Muscle of arm (tissue), 12 donors: ENCODE measurements around the gene INCENP. TPM values are rescaled to one million over a fixed set of nuclear protein-coding genes. Genes with fewer than 3 reads are reported as not detected.
"Not testable (repeated sequence)": the region's sequence is repeated elsewhere in the genome, so short reads cannot be mapped to it uniquely, and the experiment has no call there.

Experiments used
- DNase-seq: peaks from one replicate; pipeline ENCODE4 v3.0.0-alpha.2; 2013
- polyA plus RNA-seq, 12 donors: library from polyadenylated mRNA; unstranded; fragments of 120-200 nt; gene quantifications; one replicate each; pipeline ENCODE4 v1.2.1, GENCODE V29; 2013; ENCODE audit not compliant: insufficient read length in 12 of 12

Gene INCENP
- polyA plus RNA-seq, 12 donors, result 13.3 to 28.5 (median 17.0) TPM; not detected in 1

GRCh38 chr11:62169448-62169847 is 45.6 kb downstream of the INCENP start:
- no peak for DNase-seq

DNA sequence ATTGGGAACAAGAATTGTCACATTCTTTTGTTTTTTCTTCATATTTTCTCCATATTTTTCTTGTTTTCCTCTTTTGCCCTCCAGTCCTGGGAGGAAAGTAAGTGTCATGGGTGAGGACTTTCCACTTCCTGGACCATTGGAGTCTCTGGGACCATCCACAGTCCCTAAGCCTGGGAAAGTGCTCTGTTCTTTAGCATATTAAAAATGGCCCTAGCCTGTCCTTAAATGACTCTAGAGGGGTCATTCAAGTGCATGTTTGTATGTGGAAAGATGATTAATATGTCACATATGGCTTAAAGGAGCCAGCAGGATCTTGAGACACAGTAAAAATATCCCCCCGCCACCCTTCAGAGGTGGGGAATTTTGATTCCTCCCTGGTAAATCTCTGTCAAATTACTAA is 46.1 kb downstream of the INCENP start:
- no peak for DNase-seq

DNA sequence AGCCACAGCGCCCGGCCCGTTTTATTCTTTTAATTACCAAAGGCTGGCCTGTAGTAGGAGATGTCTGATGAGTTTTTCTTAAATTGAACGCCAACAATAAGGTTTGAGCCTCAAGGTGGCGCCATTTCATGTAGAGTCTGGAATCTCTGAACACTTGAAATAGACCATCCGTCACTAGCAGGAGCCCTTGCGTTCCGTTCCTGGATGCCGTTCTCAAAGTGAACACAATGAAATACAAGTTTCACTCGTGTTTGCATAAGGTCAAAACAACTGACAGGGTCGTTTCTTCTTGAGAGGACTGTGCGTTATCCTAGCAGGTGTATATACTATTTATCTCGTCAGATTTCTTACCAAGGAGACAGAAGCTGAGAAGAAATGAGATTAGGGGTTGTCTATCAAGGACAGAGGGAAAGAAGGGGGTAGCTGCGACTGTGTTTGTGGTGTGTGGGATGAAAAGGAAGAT is 47.5 kb downstream of the INCENP start:
- DNase-seq, result peak; percentile 73

- DNase-seq, result no peak
Observed at GRCh38 chr11:62172294-62172693, 48.5 kb downstream of the INCENP start.

GRCh38 chr11:62176766-62177165 is 53.0 kb downstream of the INCENP start:
- no peak for DNase-seq

GRCh38 chr11:62179995-62180394 is 56.2 kb downstream of the INCENP start:
- DNase-seq, result no peak

DNA sequence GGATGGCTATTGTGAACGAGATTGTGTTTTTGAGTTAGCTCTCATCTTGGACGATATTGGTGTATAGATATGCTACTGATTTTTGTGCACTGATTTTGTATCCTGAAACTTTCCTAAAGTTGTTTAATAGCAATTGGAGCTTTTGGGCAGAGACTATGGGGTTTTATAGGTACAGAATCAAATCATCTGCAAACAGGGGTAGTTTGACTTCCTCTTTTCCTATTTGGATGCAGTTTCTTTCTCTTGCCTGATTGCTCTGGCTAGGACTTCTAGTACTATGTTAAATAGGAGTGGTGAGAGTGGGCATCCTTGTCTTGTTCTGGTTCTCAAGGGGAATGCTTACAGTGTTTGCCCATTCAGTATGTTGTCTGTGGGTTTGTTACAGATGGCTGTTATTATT is 57.3 kb downstream of the INCENP start:
- DNase-seq, result no peak

DNA sequence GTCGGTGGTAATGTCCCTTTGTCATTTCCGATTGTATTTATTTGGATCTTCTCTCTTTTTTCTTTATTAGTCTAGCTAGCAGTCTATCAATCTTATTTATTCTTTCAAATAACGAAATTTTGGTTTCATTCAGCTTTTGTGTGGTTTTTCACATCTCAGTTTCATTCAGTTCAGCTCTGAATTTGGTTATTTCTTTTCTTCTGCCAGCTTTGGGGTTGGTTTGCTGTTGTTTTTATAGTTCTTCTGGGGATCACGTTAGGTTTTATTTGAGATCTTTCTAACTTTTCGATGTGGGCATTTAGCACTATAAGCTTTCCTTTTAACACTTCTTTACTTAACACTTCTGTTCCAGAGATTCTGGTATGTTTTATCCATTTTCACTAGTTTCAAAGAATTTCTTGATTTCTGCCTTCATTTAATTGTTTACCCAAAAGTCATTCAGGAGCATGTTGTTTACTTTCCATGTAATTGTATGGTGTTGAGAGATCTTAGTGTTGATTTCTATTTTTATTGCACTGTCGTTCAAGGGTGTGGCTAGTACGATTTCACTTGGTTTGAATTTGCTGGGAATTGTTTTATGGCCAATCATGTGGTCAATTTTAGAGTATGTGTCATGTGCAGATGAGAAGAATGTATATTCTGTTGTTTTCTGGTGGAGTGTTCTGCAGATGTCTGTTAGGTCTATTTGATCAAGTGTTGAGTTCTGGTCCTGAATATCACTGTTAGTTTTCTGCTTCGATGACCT is 58.5 kb downstream of the INCENP start:
- no peak for DNase-seq

DNA sequence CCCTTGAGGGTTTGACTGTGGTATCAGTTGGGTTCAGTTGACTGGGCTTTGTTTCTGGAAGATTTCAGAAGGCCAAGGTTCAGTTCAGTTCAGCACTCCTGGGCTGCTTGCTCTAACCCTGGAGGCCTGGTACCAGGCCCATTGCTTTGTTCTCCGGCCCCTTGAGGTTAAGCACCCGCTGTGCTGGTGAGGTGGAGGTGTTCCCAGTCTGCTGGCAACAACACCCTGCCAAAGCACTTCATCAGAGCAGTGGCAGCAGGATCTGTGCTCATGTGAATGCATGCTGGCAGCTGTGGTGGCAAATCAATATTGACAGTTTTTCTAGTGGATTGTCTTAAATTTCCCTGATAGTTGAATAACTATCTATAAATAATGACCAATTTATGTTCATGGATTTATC is 62.4 kb downstream of the INCENP start:
- DNase-seq, result no peak

DNA sequence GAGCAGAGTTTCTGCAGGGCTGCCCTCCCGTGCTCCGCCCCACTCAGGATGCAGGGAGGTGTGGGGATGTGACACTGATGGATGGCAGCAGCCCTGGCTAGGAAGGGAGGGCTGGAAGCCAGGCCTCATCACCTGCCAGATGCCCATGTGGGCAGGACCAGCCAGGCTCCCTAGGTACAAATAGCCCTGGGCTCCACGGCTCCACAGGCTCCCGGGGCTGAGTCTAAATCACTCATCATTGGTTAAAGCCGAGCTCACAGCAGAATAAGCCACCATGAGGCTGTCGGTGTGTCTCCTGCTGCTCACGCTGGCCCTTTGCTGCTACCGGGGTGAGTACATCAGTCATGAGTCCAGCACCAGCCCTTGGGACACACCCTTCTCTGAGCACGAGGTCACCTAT is 66.2 kb downstream of the INCENP start, which contains the start of gene SCGB1D1:
Gene SCGB1D1, plus strand, starts transcription at position 206 of the 400 bp plus-strand sequence. Its CDS starts 69 bp downstream, at position 275.
- no peak for DNase-seq

DNA sequence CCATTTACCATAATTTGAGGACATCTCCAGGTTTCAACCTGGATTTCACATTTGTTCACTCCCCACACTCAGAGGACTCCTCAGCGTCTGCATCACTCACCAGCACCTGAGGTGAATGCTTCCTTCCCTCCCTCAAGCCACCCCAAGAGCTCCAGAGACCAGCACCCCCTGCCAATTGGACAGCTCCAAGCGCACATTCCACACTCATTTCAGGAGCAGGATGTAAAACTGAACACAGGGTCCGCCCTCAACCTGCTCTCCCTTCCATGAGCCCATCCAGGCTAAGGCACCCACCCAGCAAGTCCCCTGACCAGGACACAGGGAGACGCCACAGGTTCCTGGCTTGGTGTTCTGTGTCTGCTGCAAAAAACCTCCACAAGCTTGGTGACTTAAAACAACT is 70.1 kb downstream of the INCENP start:
- no peak for DNase-seq

DNA sequence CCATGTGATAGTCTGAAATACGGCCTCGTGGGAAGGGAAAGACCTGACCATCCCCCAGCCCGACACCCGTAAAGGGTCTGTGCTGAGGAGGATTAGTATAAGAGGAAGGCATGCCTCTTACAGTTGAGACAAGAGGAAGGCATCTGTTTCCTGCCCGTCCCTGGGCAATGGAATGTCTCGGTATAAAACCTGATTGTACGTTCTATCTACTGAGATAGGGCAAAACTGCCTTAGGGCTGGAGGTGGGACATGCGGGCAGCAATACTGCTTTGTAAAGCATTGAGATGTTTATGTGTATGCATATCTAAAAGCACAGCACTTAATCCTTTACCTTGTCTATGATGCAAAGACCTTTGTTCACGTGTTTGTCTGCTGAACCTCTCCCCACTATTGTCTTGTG is 71.2 kb downstream of the INCENP start:
- DNase-seq, result not testable (repeated sequence)

- no peak for DNase-seq
Observed at GRCh38 chr11:62195945-62196344, 72.1 kb downstream of the INCENP start.

GRCh38 chr11:62197400-62197799 is 73.6 kb downstream of the INCENP start:
- not testable (repeated sequence) for DNase-seq

DNA sequence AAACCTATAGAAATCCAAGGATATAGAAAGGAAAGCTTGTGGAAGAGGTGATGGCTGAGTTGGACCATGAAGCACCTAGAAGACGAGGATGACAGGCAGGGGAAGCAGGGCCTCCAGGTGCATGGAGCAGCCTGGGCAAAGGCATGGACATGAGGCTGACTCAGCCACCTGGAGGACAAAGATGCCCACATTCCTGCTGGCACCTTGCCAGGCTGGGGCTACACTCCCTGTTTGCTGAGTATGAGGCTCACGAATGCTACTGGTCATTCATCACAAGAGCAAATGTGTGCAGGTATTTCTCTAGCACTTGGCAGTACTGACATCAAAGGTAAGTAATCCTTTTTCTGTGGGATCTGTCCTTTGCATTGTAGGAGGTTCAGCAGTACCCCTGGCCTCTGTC is 77.6 kb downstream of the INCENP start:
- no peak for DNase-seq

Other genes starting within 250 kb of the INCENP start
- 10 to 100 TPM in 11 of 12 donors, not detected in 1; 26.5 to 44.4 (median 37.7) TPM for gene FADS3, start 232.5 kb upstream of the INCENP start, polyA plus RNA-seq
- gene RAB3IL1, start 206.4 kb upstream of the INCENP start, polyA plus RNA-seq, result 10 to 100 TPM in 11 of 12 donors, not detected in 1; 18.2 to 32.1 (median 23.6) TPM
- gene BEST1, start 173.7 kb upstream of the INCENP start, polyA plus RNA-seq, result 1 to 10 TPM in 11 of 12 donors, not detected in 1; 2.4 to 8.2 (median 3.5) TPM
- 1,000 to 10,000 TPM in 11 of 12 donors, not detected in 1; 1,211 to 2,107 (median 1,338) TPM for gene FTH1, start 156.4 kb upstream of the INCENP start, polyA plus RNA-seq
- gene SCGB1D1, start 66.2 kb downstream of the INCENP start, polyA plus RNA-seq, result not detected
- gene SCGB2A1, start 84.7 kb downstream of the INCENP start, polyA plus RNA-seq, result under 1 TPM in 1 of 12 donors, not detected in 11; 0.24 TPM
- gene SCGB1D2, start 118.2 kb downstream of the INCENP start, polyA plus RNA-seq, result under 1 TPM in 1 of 12 donors, not detected in 11; 0.34 TPM
- not detected for gene SCGB2A2, start 146.1 kb downstream of the INCENP start, polyA plus RNA-seq
- not detected for gene SCGB1D4, start 175.1 kb downstream of the INCENP start, polyA plus RNA-seq
- gene ASRGL1, start 213.4 kb downstream of the INCENP start, polyA plus RNA-seq, result 10 to 100 TPM in 1 of 12 donors, 1 to 10 TPM in 10, not detected in 1; 2.1 to 19.4 (median 3.7) TPM